KBM-7 (cell line): Measurements from ENCODE around the gene APBB3.
A peak's percentile ranks its signal among the peaks of the same experiment; 100 is the strongest.
"Not testable (repeated sequence)": the region's sequence is repeated elsewhere in the genome, so short reads cannot be mapped to it uniquely, and the experiment has no call there.

Experiments
- DNase-seq: peaks from one replicate; pipeline ENCODE4 v3.0.0-alpha.2; 2015
- in situ Hi-C: fragments of 300-500 bp; cut with MboI; formaldehyde crosslinking; loops from 2 replicates; pipeline ENCODE4 v1.14.3; 2020; ENCODE audit warnings: low sequenced_read_pairs, low pct_unique_long_range_greater_than_20kb, mixed read lengths

Gene APBB3, protein sequence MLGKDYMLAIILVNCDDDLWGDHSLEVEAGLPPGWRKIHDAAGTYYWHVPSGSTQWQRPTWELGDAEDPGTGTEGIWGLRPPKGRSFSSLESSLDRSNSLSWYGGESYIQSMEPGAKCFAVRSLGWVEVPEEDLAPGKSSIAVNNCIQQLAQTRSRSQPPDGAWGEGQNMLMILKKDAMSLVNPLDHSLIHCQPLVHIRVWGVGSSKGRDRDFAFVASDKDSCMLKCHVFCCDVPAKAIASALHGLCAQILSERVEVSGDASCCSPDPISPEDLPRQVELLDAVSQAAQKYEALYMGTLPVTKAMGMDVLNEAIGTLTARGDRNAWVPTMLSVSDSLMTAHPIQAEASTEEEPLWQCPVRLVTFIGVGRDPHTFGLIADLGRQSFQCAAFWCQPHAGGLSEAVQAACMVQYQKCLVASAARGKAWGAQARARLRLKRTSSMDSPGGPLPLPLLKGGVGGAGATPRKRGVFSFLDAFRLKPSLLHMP

GRCh38 chr5:140564196-140565023 lies at the start of gene APBB3, which contains the start of gene SLC35A4:
Gene APBB3, minus strand, starts transcription at chr5:140564598. Its CDS starts 353 bp downstream, at chr5:140564245.
Gene SLC35A4, plus strand, starts transcription at chr5:140564828. Its CDS starts 2,342 bp downstream, at chr5:140567170.
- in situ Hi-C loops, result no loop called here

DNA sequence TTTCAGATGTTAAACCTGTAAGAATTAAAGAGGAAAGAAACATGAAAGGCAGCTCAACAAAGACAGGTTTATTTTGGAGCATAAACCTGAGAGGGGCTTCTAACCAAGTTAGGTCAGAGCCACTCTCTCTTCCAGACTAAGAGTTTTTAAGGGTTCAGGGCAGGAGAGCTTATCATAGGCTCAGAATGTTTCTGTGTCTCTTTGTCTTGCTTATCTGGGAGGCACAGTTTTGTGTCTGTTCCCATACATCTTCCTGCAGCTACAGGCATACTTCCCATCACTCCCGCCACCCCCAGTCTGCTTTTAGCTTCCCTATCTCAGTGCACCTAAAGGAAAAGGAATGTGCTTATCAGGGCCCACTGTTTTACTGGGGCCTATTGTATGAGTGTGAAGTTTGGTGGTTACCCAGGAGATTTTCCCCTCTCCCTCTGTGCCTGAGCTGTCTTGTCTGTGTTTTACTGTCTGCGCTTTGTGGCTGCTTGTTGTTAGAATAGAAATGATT lies 46.7 kb upstream of the APBB3 start:
- in situ Hi-C loops, result no loop called here
- peak; percentile 54 for DNase-seq

More at GRCh38 chr5:140564196-140565023, at the start of gene APBB3, which contains the start of gene SLC35A4:
- no peak for DNase-seq

DNA sequence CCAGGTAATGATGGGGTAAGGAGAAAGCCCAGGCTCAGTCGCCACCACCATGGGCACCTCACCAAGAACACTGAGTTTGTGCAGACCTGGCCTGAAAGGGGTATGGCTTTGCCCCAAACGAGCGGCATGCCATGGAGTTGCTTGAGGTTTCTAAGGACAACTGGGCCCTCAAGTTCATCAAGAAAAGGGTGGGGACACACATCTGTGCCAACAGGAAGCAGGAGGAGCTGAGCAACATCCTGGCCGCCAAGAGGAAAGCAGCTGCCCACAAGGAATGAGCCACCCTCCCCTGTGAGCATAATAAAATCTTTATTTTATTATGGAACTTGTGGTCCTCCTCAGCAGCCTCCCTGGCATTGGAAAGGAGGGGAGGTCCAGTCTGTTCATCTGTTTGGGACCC lies 44.7 kb upstream of the APBB3 start:
- in situ Hi-C loops, result no loop called here
- peak; percentile 68 for DNase-seq

GRCh38 chr5:140608722-140609121 lies 44.3 kb upstream of the APBB3 start:
- in situ Hi-C loops, result no loop called here

DNA sequence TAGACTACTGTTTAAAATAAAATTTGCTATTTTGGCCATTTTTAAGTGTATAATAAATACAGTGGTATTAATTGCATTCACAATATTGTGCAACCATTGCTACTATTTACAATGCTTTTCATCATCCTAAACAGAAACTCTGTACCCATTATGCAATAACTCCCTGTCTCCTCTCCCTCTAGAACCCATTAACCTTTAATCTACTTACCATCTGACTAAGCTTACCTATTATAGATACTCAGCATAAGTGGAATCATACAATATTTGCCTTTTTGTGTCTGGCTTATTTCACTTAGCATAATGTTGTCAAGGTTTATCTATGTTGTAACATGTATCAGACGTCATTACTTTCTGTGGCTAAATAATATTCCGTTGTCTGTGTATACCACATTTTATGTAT lies 42.6 kb upstream of the APBB3 start:
- in situ Hi-C loops, result no loop called here
- DNase-seq, result no peak

More at GRCh38 chr5:140608722-140609121, 44.3 kb upstream of the APBB3 start:
- DNase-seq, result no peak

DNA sequence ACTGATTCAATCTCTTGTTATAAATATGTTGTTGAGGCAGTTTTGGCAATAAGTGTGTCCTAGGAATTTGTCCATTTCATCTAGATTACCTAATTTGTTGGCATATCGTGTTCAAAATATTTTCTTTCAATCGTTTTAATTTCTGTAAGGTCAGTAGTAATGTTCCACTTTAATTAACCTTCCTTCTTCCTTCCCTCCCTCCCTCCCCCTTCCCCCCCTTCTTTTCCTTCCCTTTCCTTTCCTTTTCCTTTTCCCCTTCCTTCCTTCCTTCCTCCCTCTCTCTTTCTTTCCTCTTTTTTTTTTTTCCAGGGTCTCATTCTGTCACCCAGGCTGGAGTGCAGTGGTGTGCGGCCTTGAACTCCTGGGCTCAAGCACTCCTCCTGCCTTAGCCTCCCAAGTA lies 41.5 kb upstream of the APBB3 start:
- in situ Hi-C loops, result no loop called here
- DNase-seq, result no peak

- peak; percentile 12 for DNase-seq
- in situ Hi-C loops, result no loop called here
These were observed 39.3 kb upstream of the APBB3 start for GRCh38 chr5:140603734-140604133.

- DNase-seq, in situ Hi-C loops: not testable (repeated sequence)
These were observed 39.0 kb upstream of the APBB3 start for GRCh38 chr5:140603446-140603698.

- no peak for DNase-seq
- in situ Hi-C loops, result no loop called here
These were observed 37.7 kb upstream of the APBB3 start for GRCh38 chr5:140602147-140602546.

GRCh38 chr5:140600096-140600495 lies 35.7 kb upstream of the APBB3 start:
- in situ Hi-C loops, result no loop called here
- no peak for DNase-seq

DNA sequence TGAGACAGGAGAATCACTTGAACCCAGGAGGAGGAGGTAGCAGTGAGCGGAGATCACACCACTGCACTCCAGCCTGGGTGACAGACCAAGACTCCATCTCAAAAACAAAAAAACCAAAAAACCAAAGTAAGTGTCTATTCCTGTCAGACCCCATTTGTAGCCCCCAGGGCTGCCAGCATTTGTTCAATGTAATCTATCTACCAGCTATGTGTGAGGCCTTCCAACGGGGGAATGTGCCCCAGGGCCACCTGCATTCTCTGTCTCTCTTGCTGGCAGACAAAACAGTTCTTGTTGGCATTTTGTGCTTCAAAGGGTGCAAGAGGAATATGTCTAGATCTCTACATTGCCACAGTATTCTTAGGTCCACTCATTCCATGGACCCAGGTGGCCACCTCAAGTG lies 34.4 kb upstream of the APBB3 start:
- in situ Hi-C loops, result no loop called here
- DNase-seq, result no peak

DNA sequence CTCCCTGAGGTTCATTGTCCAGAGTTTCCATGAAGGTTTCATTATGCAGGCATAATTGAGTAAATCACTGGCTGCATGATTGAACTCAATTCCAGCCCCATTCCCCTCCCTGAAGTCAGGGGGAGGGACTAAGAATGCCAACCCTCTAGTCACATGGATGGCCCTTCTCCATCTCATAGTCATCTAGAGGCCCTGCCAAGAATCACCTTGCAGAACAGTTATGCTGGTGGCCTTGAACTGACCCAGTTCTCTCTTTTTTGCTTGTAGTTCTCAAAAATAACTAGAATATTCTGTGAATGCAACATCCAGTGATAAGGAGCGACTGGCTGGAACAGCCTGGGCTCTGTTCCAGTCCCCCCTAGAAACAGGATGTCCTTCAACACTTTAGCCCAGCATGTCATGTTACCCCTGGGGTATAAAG lies 31.9 kb upstream of the APBB3 start:
- in situ Hi-C loops, result no loop called here
- DNase-seq, result no peak

- in situ Hi-C loops, result no loop called here
- peak; percentile 71 for DNase-seq
These were observed 31.3 kb upstream of the APBB3 start for GRCh38 chr5:140595538-140596300.

DNA sequence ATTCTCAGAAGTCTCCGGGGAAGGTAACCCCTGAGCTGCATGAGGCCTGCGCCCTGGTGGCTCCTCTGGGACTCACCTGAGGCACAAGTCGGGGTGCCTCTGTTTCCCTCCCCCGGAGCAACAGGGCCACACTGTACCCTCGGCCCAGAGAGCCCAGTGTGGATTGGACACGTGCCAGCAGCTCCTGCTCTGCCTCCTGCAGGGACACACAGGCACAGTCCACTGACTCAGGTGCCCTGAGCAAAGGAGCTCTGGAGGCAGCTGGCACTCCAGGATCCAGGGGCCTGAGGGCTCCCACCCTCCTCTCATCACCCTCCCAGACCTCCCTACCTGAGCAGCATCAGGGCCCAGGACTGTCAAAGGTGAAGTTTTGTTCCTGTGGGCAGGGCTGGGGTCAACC lies 29.8 kb upstream of the APBB3 start:
- in situ Hi-C loops, result no loop called here

DNA sequence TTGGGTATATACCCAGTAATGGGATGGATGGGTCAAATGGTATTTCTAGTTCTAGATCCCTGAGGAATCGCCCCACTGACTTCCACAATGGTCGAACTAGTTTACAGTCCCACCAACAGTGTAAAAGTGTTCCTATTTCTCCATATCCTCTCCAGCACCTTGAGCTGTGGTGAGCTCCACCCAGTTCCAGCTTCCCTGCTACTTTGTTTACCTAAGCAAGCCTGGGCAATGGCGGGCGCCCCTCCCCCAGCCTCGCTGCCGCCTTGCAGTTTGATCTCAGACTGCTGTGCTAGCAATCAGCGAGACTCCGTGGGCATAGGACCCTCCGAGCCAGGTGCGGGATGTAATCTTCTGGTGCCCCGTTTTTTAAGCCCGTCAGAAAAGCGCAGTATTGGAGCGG lies 28.7 kb upstream of the APBB3 start:
- in situ Hi-C loops, DNase-seq: not testable (repeated sequence)

More for the DNA sequence above, 29.8 kb upstream of the APBB3 start:
- DNase-seq, result no peak

DNA sequence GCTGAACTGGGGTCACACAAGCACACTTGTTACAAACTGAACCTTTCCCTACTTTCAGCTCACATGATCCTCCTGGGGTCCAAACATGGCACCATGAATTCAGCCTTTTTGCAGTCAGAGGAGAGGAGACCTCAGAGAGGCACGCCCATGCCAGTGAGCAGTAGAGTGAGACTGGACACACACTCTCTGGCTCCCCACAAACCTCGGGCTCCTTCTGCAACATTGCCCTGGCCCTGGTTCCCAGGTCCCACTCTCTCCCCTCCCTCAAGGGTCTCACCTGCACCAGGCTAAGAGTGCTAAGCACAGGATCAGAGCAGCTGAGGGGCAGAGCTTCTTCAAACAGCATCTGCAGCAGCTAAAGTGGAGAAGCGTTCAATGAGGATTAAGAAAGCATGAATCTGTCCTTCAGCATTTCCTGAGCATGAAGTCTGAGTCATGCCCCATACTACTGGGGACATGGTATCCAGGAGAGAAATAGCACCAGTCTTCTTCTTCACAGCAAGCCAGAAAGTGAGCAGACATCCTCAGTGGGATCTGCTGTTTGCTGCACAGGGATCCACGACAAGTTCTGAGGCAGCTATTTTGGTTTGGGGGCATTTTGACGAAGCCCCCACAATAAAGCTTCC lies 27.5 kb upstream of the APBB3 start:
- DNase-seq, result peak; percentile 6
- in situ Hi-C loops, result no loop called here

DNA sequence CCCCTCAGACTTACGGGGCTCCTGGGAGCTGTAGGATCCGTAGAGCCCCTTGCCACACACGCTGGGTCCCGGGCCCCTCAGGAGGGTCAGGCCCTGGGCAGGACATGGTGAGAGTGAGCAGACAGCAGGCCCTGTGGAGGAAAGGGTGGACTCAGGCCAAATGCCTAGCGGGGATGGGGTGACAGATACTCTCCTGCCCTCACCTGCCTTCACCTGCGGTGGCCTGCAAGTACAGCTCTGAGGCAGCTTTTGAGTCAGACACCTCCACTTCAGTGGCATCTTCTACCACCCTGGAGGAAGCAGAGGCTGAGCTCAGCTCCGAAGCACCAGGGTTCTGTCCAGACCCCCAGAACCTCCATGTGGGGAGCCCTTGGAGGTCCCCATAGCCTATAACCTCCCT lies 26.5 kb upstream of the APBB3 start:
- in situ Hi-C loops, result no loop called here
- no peak for DNase-seq

GRCh38 chr5:140588311-140589070 lies 24.1 kb upstream of the APBB3 start:
- in situ Hi-C loops, result no loop called here
- DNase-seq, result no peak
